Esophagus muscularis mucosa (tissue), 4 donors: ENCODE data around the gene P3H3. TPM values are rescaled to one million over a fixed set of nuclear protein-coding genes. Genes with fewer than 3 reads are reported as not detected.

Experiments used
- DNase-seq: peaks from one replicate; pipeline ENCODE4 v3.0.0-alpha.2; 2017; ENCODE audit errors: extremely low spot score
- H3K27ac ChIP-seq, 4 donors: fragments of 200-600 bp; sonication (generic); replicated peaks in 1 of 4; 1 replicate in 3 of 4; 2 replicates in 1 of 4; pipeline ENCODE4 v1.5.1; 2016 to 2019; ENCODE audit warnings: mild to moderate bottlenecking in 1 of 4
- H3K27me3 ChIP-seq, 4 donors: fragments of 200-600 bp; sonication (generic); one replicate each; pipeline versions ENCODE4 v1.5.1 to v1.6.0; 2016 to 2019
- H3K36me3 ChIP-seq, 4 donors: fragments of 200-600 bp; sonication (generic); one replicate each; pipeline ENCODE4 v1.5.1; 2016 to 2019
- H3K4me1 ChIP-seq, 4 donors: fragments of 200-600 bp; sonication (generic); one replicate each; pipeline ENCODE4 v1.5.1; 2016 to 2019
- H3K4me3 ChIP-seq, 4 donors: fragments of 200-600 bp; sonication (generic); 1 replicate in 2 of 4; 2 replicates in 2 of 4; pipeline ENCODE4 v1.5.1; 2016 to 2019; ENCODE audit warnings: mild to moderate bottlenecking in 4 of 4, moderate library complexity in 1 of 4
- H3K9me3 ChIP-seq, 4 donors: fragments of 200-600 bp; sonication (generic); 1 replicate in 3 of 4; 2 replicates in 1 of 4; pipeline ENCODE4 v1.5.1; 2016 to 2019
- EP300 ChIP-seq: sonication (generic); formaldehyde crosslinking; IDR thresholded peaks from one replicate; pipeline ENCODE4 v1.6.1; 2017; ENCODE audit warnings: antibody characterized with exemption
- POLR2A ChIP-seq: fragments of 450-650 bp; IDR thresholded peaks from one replicate; pipeline ENCODE4 v1.6.1; 2017; ENCODE audit warnings: antibody characterized with exemption, moderate library complexity, mild to moderate bottlenecking, low read depth
- POLR2AphosphoS5 ChIP-seq, 2 donors: sonication (generic); formaldehyde crosslinking; IDR thresholded peaks; one replicate each; pipeline ENCODE4 v1.6.1; 2017; ENCODE audit warnings: antibody characterized with exemption in 2 of 2
- WGBS: methylation state at CpG from one replicate; pipeline ENCODE4 v1.1.5; 2018; 5-methylcytosine and 5-hydroxymethylcytosine counted together
- intact Hi-C: fragments of 100-400 bp; cut with DNase I; formaldehyde crosslinking; loops from one replicate; pipeline ENCODE4 v1.15.1; 2023
- total RNA-seq, 4 donors: library from RNA; depleted of rRNA; stranded (reverse); fragments of >200 nt; gene quantifications; one replicate each; pipeline versions ENCODE4 v1.1.0 to v1.2.1, GENCODE V29; 2016
- TF ChIP-seq, protein P1 (sequence below), 3 experiments: fragments of 200-600 bp in 2 of 3; fragments of 450-650 bp in 1 of 3; sonication (generic) in 2 of 3; IDR thresholded peaks; one replicate each; pipeline ENCODE4 v1.5.1; 2017 to 2019; ENCODE audit warnings: antibody characterized with exemption in 3 of 3, mild to moderate bottlenecking in 2 of 3, moderate library complexity in 1 of 3

The P3H3 gene
- total RNA-seq, 4 donors from 2014 or later = 16.4 to 30.7 (median 26.8) TPM

DNA sequence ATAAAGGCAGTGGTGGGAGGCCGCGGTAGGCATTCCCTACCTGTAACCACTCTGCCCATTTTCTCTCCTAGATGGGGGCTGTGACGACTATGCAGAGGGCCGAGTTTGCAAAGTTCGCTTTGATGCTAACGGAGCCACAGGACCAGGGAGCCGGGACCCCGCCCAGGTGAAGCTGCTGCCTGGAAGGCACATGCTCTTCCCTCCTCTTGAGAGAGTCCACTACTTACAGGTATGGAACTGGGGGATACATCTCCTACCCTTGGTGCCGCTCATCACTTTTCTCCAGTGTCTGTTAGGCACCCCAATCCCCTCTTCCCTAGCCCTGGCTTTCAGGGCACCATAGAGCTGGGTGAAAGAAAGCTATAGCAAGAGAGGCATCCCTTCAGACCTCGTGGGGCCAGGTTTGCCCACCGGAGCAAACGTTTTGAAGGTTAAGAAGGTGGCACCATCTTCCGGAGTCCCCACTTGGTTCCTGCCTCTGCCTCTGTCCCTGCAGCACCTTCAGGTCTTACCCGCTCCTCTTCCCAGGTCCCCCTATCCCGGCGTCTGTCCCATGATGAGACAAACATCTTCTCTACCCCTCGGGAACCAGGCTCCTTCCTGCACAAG is 2.0 kb upstream of the P3H3 start:
- no peak for DNase-seq
- intact Hi-C loops = loop anchor here (5.0 kb wide), 2 partner anchors 74 to 209 kb away; partner anchors contain the start of gene MLF2
- no peaks in the 10 kb centered on the region for H3K9me3 ChIP-seq
- peak overlapping the region in 1 of 4 donors; percentile 64 for H3K27ac ChIP-seq
- H3K27me3 ChIP-seq = peaks cover 0 to 38% (median 5%) of the 10 kb centered on the region in 4 donors
- no peak overlapping the region for H3K4me3 ChIP-seq
- TF ChIP-seq POLR2A (no peak), POLR2AphosphoS5 (IDR thresholded peaks at IDR 0.05) (no peak), EP300 (no peak)
- TF ChIP-seq, protein P1, sequence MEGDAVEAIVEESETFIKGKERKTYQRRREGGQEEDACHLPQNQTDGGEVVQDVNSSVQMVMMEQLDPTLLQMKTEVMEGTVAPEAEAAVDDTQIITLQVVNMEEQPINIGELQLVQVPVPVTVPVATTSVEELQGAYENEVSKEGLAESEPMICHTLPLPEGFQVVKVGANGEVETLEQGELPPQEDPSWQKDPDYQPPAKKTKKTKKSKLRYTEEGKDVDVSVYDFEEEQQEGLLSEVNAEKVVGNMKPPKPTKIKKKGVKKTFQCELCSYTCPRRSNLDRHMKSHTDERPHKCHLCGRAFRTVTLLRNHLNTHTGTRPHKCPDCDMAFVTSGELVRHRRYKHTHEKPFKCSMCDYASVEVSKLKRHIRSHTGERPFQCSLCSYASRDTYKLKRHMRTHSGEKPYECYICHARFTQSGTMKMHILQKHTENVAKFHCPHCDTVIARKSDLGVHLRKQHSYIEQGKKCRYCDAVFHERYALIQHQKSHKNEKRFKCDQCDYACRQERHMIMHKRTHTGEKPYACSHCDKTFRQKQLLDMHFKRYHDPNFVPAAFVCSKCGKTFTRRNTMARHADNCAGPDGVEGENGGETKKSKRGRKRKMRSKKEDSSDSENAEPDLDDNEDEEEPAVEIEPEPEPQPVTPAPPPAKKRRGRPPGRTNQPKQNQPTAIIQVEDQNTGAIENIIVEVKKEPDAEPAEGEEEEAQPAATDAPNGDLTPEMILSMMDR (IDR thresholded peaks at IDR 0.05) = no peak
- WGBS = 72% methylated on average over 16 of the region's 17 CpGs
- H3K36me3 ChIP-seq = peaks cover 0 to 11% (median 5%) of the 10 kb centered on the region in 4 donors
- peaks cover 30 to 75% (median 68%) of the 10 kb centered on the region in 4 donors for H3K4me1 ChIP-seq

DNA sequence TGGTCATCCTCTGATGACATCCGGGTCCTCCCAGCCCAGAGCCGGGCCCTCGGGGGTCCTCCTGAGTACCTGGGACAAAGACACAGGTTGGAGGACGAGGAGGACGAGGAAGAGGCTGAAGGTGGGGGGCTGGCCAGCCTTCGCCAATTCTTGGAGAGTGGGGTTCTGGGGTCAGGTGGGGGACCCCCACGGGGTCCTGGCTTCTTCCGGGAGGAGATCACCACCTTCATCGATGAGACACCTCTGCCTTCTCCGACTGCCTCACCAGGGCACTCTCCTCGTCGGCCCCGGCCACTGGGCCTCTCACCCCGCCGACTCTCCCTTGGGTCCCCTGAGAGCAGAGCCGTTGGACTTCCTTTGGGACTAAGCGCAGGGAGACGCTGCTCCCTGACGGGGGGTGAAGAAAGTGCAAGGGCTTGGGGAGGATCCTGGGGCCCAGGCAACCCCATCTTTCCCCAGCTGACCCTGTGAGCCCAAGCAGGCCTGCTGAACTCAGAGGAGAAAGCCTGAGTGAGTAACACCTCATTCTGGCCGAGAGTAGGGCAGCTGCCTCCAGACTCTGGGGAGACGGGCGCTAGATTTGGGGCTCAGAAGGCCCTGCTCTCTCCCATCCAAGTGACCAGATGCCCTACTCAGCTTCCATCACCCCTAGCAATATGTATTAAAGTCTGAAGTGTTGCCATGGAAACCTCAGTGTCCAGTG is 1.3 kb upstream of the P3H3 start:
- Histone ChIP-seq H3K27ac (peak overlapping the region; percentile 49 to 88 (median 67)), H3K27me3 (peaks cover 0 to 36% (median 5%) of the 10 kb centered on the region in 4 donors), H3K4me1 (peaks cover 28 to 68% (median 62%) of the 10 kb centered on the region in 4 donors), H3K4me3 (peak overlapping the region in 1 of 4 donors; percentile 90), H3K9me3 (no peaks in the 10 kb centered on the region), H3K36me3 (peaks cover 0 to 18% (median 9%) of the 10 kb centered on the region in 4 donors)
- TF ChIP-seq POLR2A (no peak), POLR2AphosphoS5 (IDR thresholded peaks at IDR 0.05) (no peak), EP300 (no peak)
- TF ChIP-seq, protein P1 (IDR thresholded peaks at IDR 0.05) = no peak
- intact Hi-C loops = loop anchor here (5.0 kb wide), 2 partner anchors 75 to 210 kb away; partner anchors contain the start of gene MLF2
- DNase-seq = no peak
- WGBS = 79% methylated on average over 19 of the region's 22 CpGs

DNA sequence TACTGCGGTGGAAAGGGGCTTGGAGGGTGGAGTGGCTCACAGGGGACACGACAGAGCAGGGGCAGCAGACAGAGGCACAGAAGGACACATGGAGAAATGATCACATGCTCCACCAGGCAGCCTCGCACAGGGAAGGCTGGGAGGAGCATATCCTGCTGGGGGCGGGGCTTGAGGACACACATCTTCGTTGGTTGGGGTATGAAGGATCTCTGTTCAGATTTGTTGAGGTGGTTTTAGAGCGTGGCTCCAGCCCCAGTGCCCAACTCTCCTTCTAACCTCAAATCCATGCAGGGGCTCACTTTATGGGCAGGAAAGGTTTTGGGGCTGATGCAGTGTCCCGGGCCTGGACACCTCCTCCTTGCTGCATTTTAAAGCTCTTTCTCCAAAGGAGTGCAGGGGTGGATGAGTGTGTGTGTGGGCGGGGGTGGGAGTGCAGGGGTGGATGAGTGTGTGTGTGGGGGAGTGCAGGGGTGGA is 733 bp upstream of the P3H3 start:
- intact Hi-C loops = loop anchor here (5.0 kb wide), 2 partner anchors 75 to 210 kb away; partner anchors contain the start of gene MLF2
- WGBS = 19% methylated on average over 8 of the region's 8 CpGs
- Histone ChIP-seq H3K4me1 (peaks cover 24 to 62% (median 56%) of the 10 kb centered on the region in 4 donors), H3K4me3 (peak overlapping the region in 3 of 4 donors; percentile 90 to 95 (median 93)), H3K36me3 (peaks cover 0 to 24% (median 12%) of the 10 kb centered on the region in 4 donors), H3K27me3 (peaks cover 0 to 30% (median 4%) of the 10 kb centered on the region in 4 donors), H3K9me3 (no peaks in the 10 kb centered on the region), H3K27ac (peak overlapping the region; percentile 49 to 88 (median 67))
- peak; percentile 95 for DNase-seq
- TF ChIP-seq POLR2A = no peak
- TF ChIP-seq, protein P1 (IDR thresholded peaks at IDR 0.05) = no peak
- peak; percentile 44 to 70 for TF ChIP-seq POLR2AphosphoS5 (IDR thresholded peaks at IDR 0.05)
- no peak for TF ChIP-seq EP300

DNA sequence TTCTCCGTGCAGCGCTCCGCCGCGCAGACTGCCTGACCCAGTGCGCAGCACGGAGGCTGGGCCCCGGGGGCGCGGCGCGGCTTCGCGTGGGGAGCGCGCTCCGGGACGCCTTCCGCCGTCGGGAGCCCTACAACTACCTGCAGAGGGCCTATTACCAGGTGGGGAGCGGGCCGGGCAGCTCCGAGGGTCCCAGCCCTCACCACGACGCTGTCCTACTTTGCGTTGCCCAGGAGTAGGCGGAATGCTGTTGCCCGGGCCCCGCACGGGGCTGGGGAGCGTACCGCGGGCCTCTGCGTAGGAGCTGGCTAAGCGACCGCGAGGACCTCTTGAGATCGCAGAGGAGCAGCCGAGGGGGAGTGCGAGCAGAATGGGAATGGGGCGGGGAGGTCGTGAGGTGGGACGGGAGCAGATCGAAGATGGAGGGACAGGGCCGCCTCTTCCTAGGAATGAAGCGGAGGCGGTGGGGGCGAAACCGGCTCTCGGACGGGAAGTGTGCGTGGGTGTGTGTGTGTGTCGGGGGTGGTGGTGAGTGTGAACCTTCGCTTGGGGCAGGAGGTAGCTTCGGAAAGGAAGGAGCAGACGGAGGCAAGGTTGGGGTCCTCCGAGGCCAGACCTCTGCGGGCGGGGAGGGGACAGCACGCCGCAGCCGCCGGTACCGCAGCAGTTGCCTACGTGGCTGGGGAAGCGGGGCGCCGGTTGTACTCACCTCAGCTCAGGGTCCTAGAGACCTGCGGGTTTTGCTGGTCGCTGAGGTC is 751 bp downstream of the P3H3 start:
- no peak for TF ChIP-seq POLR2A
- peak; percentile 60 to 62 for TF ChIP-seq POLR2AphosphoS5 (IDR thresholded peaks at IDR 0.05)
- Histone ChIP-seq H3K9me3 (no peaks in the 10 kb centered on the region), H3K27me3 (peaks cover 0 to 15% (median 0%) of the 10 kb centered on the region in 4 donors), H3K36me3 (peaks cover 0 to 37% (median 17%) of the 10 kb centered on the region in 4 donors), H3K4me3 (peak overlapping the region; percentile 80 to 95 (median 92)), H3K27ac (peak overlapping the region; percentile 80 to 88 (median 88)), H3K4me1 (peaks cover 24 to 54% (median 48%) of the 10 kb centered on the region in 4 donors)
- intact Hi-C loops = loop anchor here (5.0 kb wide), 2 partner anchors 77 to 212 kb away; partner anchors contain the start of gene MLF2
- 1% methylated on average over 54 of the region's 71 CpGs for WGBS
- no peak for DNase-seq
